A673 (cell line): Measurements from ENCODE around the gene STIMATE. TPM values are rescaled to one million over a fixed set of nuclear protein-coding genes. Genes with fewer than 3 reads are reported as not detected.

ENCODE experiments used
- BruUV-seq: library from RNA; stranded (reverse); fragments of 400-500 nt; replicated peaks from 2 replicates; lab custom pipeline; 2021; lab: Mats Ljungman, UMichigan
- CTCF ChIA-PET: fragments of 300-600 bp; sonication (Branson Sonifier 250); formaldehyde crosslinking; loops from one replicate; lab custom pipeline; 2022; ENCODE audit warnings: antibody characterized with exemption; lab: Charles Lee
- POLR2A ChIA-PET: fragments of 300-600 bp; sonication (Branson Sonifier 250); formaldehyde crosslinking; loops from one replicate; lab custom pipeline; 2022; ENCODE audit warnings: antibody characterized with exemption; ENCODE audit not compliant: low non-redundant PET; lab: Charles Lee
- DNase-seq: peaks from one replicate; pipeline ENCODE4 v3.0.0-alpha.2; 2015; ENCODE audit warnings: low spot score
- H3K27ac ChIP-seq: fragments of 200-600 bp; sonication (generic); 2 replicates; pipeline ENCODE4 v1.5.1; 2016; ENCODE audit warnings: mixed run types, low read depth, mild to moderate bottlenecking, mixed read lengths, antibody characterized with exemption, low read length; ENCODE audit not compliant: poor library complexity, severe bottlenecking
- H3K27me3 ChIP-seq: fragments of 200-600 bp; sonication (generic); replicated peaks from 2 replicates; pipeline ENCODE4 v1.6.1; 2017; ENCODE audit warnings: mixed run types, low read depth, mild to moderate bottlenecking, mixed read lengths, antibody characterized with exemption, low read length; ENCODE audit not compliant: insufficient read depth, poor library complexity
- H3K36me3 ChIP-seq: fragments of 200-600 bp; sonication (generic); 2 replicates; pipeline ENCODE4 v1.6.1; 2016; ENCODE audit warnings: mixed run types, mild to moderate bottlenecking, mixed read lengths, antibody characterized with exemption, low read length; ENCODE audit not compliant: insufficient read depth, poor library complexity, severe bottlenecking
- H3K4me1 ChIP-seq: fragments of 200-600 bp; sonication (generic); 2 replicates; pipeline ENCODE4 v1.6.1; 2017; ENCODE audit warnings: mixed run types, mild to moderate bottlenecking, mixed read lengths, antibody characterized with exemption, low read length; ENCODE audit not compliant: insufficient read depth, poor library complexity, severe bottlenecking
- H3K4me3 ChIP-seq: fragments of 200-600 bp; sonication (generic); 2 replicates; pipeline ENCODE4 v1.5.1; 2016; ENCODE audit warnings: low read depth, mixed run types, mild to moderate bottlenecking, mixed read lengths, low read length; ENCODE audit not compliant: poor library complexity, severe bottlenecking
- H3K9me3 ChIP-seq: fragments of 200-600 bp; sonication (generic); 2 replicates; pipeline ENCODE4 v1.6.1; 2016; ENCODE audit warnings: mixed run types, low read depth, mild to moderate bottlenecking, mixed read lengths, antibody characterized with exemption, low read length; ENCODE audit not compliant: poor library complexity, severe bottlenecking
- EZH2 ChIP-seq: fragments of 200-600 bp; sonication (generic); IDR thresholded peaks from 2 replicates; pipeline ENCODE4 v1.6.1; 2017; ENCODE audit warnings: borderline replicate concordance, low read depth, mild to moderate bottlenecking, mixed read lengths, antibody characterized with exemption, low read length; ENCODE audit not compliant: poor library complexity, severe bottlenecking
- intact Hi-C: fragments of 100-400 bp; cut with micrococcal nuclease; formaldehyde crosslinking; loops from one replicate; pipeline ENCODE4 v1.10.0; 2022; ENCODE audit not compliant: unreplicated experiment
- total RNA-seq: library from RNA; stranded (reverse); gene quantifications from 2 replicates; pipeline ENCODE4 v1.2.3, GENCODE V29; 2021
- TF ChIP-seq, protein P1 (sequence below): fragments of 300-800, 200-600 bp; sonication (generic); conservative IDR thresholded peaks from 2 replicates; pipeline ENCODE4 v1.5.1; 2017; ENCODE audit warnings: low read depth, mild to moderate bottlenecking, antibody characterized with exemption, low read length, moderate library complexity, mixed read lengths

STIMATE gene
- total RNA-seq, 1 experiment from 2014 or later = 11.3 TPM

DNA sequence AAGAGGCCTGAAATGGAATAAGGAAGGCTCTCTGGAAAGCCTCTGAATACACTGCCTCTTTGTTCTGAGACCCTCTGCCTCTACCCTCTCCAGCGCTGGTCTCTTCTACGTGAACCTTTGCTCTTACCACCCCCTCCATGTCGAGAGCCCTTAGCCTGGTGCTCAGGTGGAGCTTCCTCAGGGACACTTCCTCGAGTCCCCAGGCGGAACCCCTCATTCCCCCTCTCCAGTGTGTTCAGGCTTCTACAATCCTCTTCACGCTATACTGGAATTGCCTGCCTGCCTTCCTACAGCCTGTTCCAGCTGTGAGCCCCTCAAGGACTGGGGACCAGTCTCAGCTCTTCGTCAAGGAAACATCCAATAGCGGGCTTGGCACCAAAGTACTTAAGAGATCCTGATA is 7.4 kb downstream of the STIMATE start:
- no peak for DNase-seq
- Histone ChIP-seq H3K9me3 (no peaks in the 10 kb centered on the region), H3K27ac (no peak overlapping the region), H3K36me3 (no peaks in the 10 kb centered on the region), H3K27me3 (no peaks in the 10 kb centered on the region), H3K4me3 (no peak overlapping the region), H3K4me1 (no peaks in the 10 kb centered on the region)
- POLR2A ChIA-PET = no interaction called here
- BruUV-seq = no TSS peak
- CTCF ChIA-PET = no interaction called here
- no peak for TF ChIP-seq EZH2
- TF ChIP-seq, protein P1, sequence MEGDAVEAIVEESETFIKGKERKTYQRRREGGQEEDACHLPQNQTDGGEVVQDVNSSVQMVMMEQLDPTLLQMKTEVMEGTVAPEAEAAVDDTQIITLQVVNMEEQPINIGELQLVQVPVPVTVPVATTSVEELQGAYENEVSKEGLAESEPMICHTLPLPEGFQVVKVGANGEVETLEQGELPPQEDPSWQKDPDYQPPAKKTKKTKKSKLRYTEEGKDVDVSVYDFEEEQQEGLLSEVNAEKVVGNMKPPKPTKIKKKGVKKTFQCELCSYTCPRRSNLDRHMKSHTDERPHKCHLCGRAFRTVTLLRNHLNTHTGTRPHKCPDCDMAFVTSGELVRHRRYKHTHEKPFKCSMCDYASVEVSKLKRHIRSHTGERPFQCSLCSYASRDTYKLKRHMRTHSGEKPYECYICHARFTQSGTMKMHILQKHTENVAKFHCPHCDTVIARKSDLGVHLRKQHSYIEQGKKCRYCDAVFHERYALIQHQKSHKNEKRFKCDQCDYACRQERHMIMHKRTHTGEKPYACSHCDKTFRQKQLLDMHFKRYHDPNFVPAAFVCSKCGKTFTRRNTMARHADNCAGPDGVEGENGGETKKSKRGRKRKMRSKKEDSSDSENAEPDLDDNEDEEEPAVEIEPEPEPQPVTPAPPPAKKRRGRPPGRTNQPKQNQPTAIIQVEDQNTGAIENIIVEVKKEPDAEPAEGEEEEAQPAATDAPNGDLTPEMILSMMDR = no peak
- intact Hi-C loops = no loop called here

DNA sequence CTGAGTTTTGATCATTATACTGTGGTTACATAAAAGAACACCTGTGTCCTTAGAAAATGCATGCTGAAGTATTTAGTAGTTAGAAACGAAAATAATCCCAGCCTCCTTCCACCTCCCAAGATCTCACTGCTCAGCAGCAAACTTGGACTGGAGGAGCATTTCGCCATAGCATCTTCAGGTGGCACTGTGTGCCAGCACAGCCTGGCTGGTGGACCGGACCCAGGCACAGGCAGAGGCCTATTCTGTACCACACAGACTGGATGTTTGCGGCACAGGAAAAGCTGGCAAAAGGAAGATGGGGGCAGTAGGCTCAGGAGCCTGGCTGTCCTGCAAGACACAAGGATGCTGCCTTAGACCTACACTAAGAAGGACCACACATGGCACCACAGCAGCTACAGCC is 10.2 kb downstream of the STIMATE start:
- Histone ChIP-seq H3K9me3 (no peaks in the 10 kb centered on the region), H3K36me3 (no peaks in the 10 kb centered on the region), H3K27ac (no peak overlapping the region), H3K4me1 (no peaks in the 10 kb centered on the region), H3K27me3 (no peaks in the 10 kb centered on the region), H3K4me3 (no peak overlapping the region)
- ChIA-PET POLR2A (no interaction called here), CTCF (no interaction called here)
- no peak for TF ChIP-seq EZH2
- TF ChIP-seq, protein P1 = no peak
- no peak for DNase-seq
- intact Hi-C loops = no loop called here
- BruUV-seq = no TSS peak

DNA sequence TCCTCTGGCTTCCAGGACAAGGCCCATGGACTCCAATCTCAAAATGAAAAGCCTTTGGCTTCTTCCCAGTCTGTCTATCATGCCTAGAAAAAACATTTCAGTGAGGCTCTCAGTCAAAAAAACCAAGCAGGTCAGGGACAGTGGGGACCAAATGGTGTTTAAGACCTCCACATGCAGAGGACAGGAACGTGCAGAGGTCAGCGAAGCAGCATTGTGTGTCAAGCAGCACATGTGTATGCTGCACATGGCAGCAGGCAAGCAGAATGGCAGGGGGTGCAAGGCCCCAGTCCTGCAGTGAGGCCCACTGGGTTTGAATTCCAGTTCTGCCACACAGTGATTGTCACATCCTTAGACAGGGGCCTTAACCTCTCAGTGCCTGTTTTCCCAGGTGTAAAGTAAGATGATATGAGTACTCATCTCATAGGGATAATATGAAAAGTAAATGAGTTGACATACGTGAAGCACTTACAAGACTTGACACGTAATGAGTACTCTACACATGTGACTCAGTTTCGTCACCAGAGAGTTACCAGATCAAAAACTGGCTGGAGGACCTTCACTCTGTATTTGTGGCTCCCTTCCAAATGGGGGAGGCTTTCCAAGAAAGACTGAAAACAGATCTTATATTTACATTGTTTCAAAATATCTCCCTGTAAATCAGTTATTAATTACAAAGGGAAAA is 11.2 kb downstream of the STIMATE start:
- no peak overlapping the region for H3K4me3 ChIP-seq
- ChIA-PET POLR2A (no interaction called here), CTCF (no interaction called here)
- no peaks in the 10 kb centered on the region for H3K4me1 ChIP-seq
- no peak for TF ChIP-seq EZH2
- TF ChIP-seq, protein P1 = no peak
- intact Hi-C loops = no loop called here
- no peak for DNase-seq
- no TSS peak for BruUV-seq
- H3K36me3 ChIP-seq = no peaks in the 10 kb centered on the region
- no peaks in the 10 kb centered on the region for H3K27me3 ChIP-seq
- H3K27ac ChIP-seq = no peak overlapping the region
- no peaks in the 10 kb centered on the region for H3K9me3 ChIP-seq
